Activated CD8-positive, alpha-beta T cell treated with anti-CD3 and anti-CD28 coated beads for 36 hours (primary cell): ENCODE measurements around the gene COG8. TPM values are rescaled to one million over a fixed set of nuclear protein-coding genes. Genes with fewer than 3 reads are reported as not detected.

Source experiments
- ATAC-seq: fragments of 200-7000 bp; cut with Tn5 transposase; one replicate; pipeline ENCODE4 v1.10.0; 2021; ENCODE audit warnings: mild to moderate bottlenecking, moderate library complexity
- CTCF ChIA-PET: fragments of 350-600 bp; sonication (Branson Sonifier 250); formaldehyde crosslinking; loops from one replicate; lab custom pipeline; 2021; ENCODE audit warnings: antibody characterized with exemption; lab: Charles Lee
- POLR2A ChIA-PET: fragments of 350-600 bp; sonication (Branson Sonifier 250); formaldehyde crosslinking; loops from one replicate; lab custom pipeline; 2021; ENCODE audit warnings: antibody characterized with exemption; lab: Charles Lee
- DNase-seq: peaks from one replicate; pipeline ENCODE4 v3.0.0-alpha.2; 2020
- H3K27ac Mint-ChIP-seq: one replicate; pipeline ENCODE4 v1.8.0; 2021; ENCODE audit warnings: mild to moderate bottlenecking, mixed read lengths
- H3K27me3 Mint-ChIP-seq: one replicate; pipeline ENCODE4 v1.8.0; 2021; ENCODE audit warnings: mixed read lengths
- H3K36me3 Mint-ChIP-seq: one replicate; pipeline ENCODE4 v1.8.0; 2021; ENCODE audit warnings: low read depth, mixed read lengths
- H3K4me1 Mint-ChIP-seq: one replicate; pipeline ENCODE4 v1.8.0; 2021; ENCODE audit warnings: low read depth, mixed read lengths
- H3K4me3 Mint-ChIP-seq: one replicate; pipeline ENCODE4 v1.8.0; 2021; ENCODE audit warnings: mild to moderate bottlenecking, moderate library complexity, mixed read lengths
- H3K9me3 Mint-ChIP-seq: one replicate; pipeline ENCODE4 v1.8.0; 2021; ENCODE audit warnings: mixed read lengths
- CTCF ChIP-seq: fragments of 200-600 bp; IDR thresholded peaks from one replicate; pipeline ENCODE4 v1.8.0; 2022; ENCODE audit warnings: antibody characterized with exemption, mild to moderate bottlenecking
- intact Hi-C: fragments of 100-400 bp; cut with micrococcal nuclease; formaldehyde crosslinking; loops from one replicate; pipeline ENCODE4 v1.10.0; 2022
- total RNA-seq, 2 experiments: library from RNA; stranded (reverse); gene quantifications; one replicate each; pipeline ENCODE4 v1.2.3, GENCODE V29; 2021

The COG8 gene
- total RNA-seq, 2 experiments from 2014 or later = 26.0 to 27.4 TPM

- Mint-ChIP-seq H3K4me3 (peak overlapping the region; percentile 84), H3K4me1 (peaks cover 43% of the 10 kb centered on the region), H3K27me3 (no peaks in the 10 kb centered on the region), H3K36me3 (peaks cover 56% of the 10 kb centered on the region), H3K9me3 (no peaks in the 10 kb centered on the region), H3K27ac (peak overlapping the region; percentile 80)
- intact Hi-C loops = loop anchor here (1.0 kb wide), 1 partner anchor 10 kb away; the partner anchor contains the start of genes COG8 and NIP7
- peak; percentile 45 for ATAC-seq
- ChIA-PET CTCF (interaction anchor here (1.0 to 4.4 kb wide), 3 partner anchors 10 to 425 kb away, joined by 3 to 28 read pairs (median 3); partner anchors contain the start of genes COG8, NIP7 and NOB1), POLR2A (interaction anchor here (1.0 to 7.2 kb wide), 8 partner anchors 10 to 235 kb away, joined by 3 to 93 read pairs (median 4); partner anchors contain the start of genes COG8 and NIP7)
- no peak for TF ChIP-seq CTCF
- DNase-seq = peak; percentile 51
These were observed 9.7 kb downstream of the COG8 start for GRCh38 chr16:69329369-69330285.

- H3K27me3 Mint-ChIP-seq = no peaks in the 10 kb centered on the region
- peak overlapping the region; percentile 80 for H3K27ac Mint-ChIP-seq
- ATAC-seq (no peak), DNase-seq (no peak)
- CTCF ChIA-PET = interaction anchor here (1.0 to 4.4 kb wide), 3 partner anchors 11 to 426 kb away, joined by 3 to 28 read pairs (median 3); partner anchors contain the start of genes COG8, NIP7 and NOB1
- intact Hi-C loops = no loop called here
- peaks cover 54% of the 10 kb centered on the region for H3K36me3 Mint-ChIP-seq
- H3K9me3 Mint-ChIP-seq = no peaks in the 10 kb centered on the region
- POLR2A ChIA-PET = interaction anchor here (0.6 to 7.2 kb wide), 5 partner anchors 11 to 236 kb away, joined by 3 to 93 read pairs (median 5); partner anchors contain the start of genes COG8 and NIP7
- H3K4me3 Mint-ChIP-seq = peak overlapping the region; percentile 84
- TF ChIP-seq CTCF = no peak
- peaks cover 40% of the 10 kb centered on the region for H3K4me1 Mint-ChIP-seq
These were observed 10.5 kb downstream of the COG8 start for GRCh38 chr16:69328854-69329316.

- intact Hi-C loops = no loop called here
- no peaks in the 10 kb centered on the region for H3K27me3 Mint-ChIP-seq
- TF ChIP-seq CTCF = no peak
- POLR2A ChIA-PET = interaction anchor here (0.6 to 7.2 kb wide), 5 partner anchors 10 to 709 kb away, joined by 3 to 93 read pairs (median 21); partner anchors contain the start of genes COG8 and NIP7
- H3K9me3 Mint-ChIP-seq = no peaks in the 10 kb centered on the region
- no peak for DNase-seq
- no peak for ATAC-seq
- H3K4me3 Mint-ChIP-seq = peak overlapping the region; percentile 84
- H3K4me1 Mint-ChIP-seq = peaks cover 39% of the 10 kb centered on the region
- CTCF ChIA-PET = interaction anchor here (1.3 to 4.4 kb wide), 3 partner anchors 12 to 16 kb away, joined by 3 to 28 read pairs (median 5); partner anchors contain the start of genes COG8 and NIP7
- peak overlapping the region; percentile 77 for H3K27ac Mint-ChIP-seq
- peaks cover 51% of the 10 kb centered on the region for H3K36me3 Mint-ChIP-seq
These were observed 11.6 kb downstream of the COG8 start for GRCh38 chr16:69327585-69328310.

GRCh38 chr16:69326172-69326873, 13.0 kb downstream of the COG8 start:
- ATAC-seq (no peak), DNase-seq (no peak)
- ChIA-PET POLR2A (interaction anchor here (0.8 to 7.2 kb wide), 5 partner anchors 11 to 238 kb away, joined by 3 to 93 read pairs (median 7); partner anchors contain the start of gene COG8), CTCF (interaction anchor here (1.1 to 1.5 kb wide), 4 partner anchors 13 to 16 kb away, joined by 3 to 5 read pairs (median 4); partner anchors contain the start of gene COG8)
- Mint-ChIP-seq H3K4me3 (peak overlapping the region; percentile 59), H3K27ac (peak overlapping the region; percentile 74), H3K27me3 (no peaks in the 10 kb centered on the region), H3K36me3 (peaks cover 52% of the 10 kb centered on the region), H3K9me3 (no peaks in the 10 kb centered on the region), H3K4me1 (peaks cover 44% of the 10 kb centered on the region)
- intact Hi-C loops = no loop called here
- no peak for TF ChIP-seq CTCF
